Stimulated activated CD4-positive, alpha-beta T cell treated with anti-CD3 and anti-CD28 coated beads, Interleukin-1b, Interleukin-23, amount 100 ng/mL, for 4 hours (primary cell): ENCODE measurements around the gene TEF.
"Not testable (repeated sequence)": the region's sequence is repeated elsewhere in the genome, so short reads cannot be mapped to it uniquely, and the experiment has no call there.

ENCODE experiments used
- DNase-seq, 2 donors: peaks; one replicate each; pipeline ENCODE4 v3.0.0-alpha.2; 2020; ENCODE audit warnings: low read depth in 2 of 2

TEF gene

DNA sequence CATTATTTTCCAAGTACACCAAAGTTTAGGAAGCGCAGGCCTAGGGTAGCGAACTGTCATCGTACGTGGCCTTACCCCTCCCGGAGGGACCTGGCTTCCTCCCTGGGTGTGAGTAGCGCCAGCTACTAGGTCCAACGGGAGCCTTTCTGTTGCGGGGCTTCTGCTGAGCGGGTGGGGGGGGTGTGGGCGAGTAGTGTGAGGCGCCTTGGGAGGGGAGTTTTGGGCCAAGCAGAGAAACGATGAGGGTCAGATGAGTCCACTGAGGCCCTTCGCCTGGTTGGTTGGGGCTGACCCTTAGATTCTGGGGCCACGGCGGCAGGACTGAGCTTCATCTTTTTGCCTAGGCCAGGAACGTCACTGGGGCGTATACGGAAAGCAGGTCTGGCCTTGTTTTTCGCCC lies 868 bp downstream of the TEF start:
- no peak for DNase-seq

DNA sequence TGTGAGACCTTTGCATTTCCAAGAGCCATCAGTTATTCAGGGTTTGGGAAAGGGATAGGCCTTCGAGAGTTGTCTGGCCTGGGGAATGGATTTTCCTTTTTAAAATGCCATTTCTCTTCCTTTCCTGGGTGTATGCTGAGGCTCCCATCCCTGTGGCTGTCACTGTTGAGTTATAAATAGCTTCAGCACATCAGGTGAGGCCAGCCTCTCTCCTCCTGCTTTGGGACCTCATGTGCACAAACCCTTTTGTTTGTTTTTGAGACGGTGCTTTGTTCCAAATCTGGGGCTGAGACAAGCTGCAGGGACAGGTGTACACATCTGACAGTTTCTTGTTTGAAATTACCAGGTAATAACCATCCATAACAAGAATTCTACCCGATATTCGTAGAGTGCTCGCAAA lies 1.3 kb downstream of the TEF start:
- no peak for DNase-seq

DNA sequence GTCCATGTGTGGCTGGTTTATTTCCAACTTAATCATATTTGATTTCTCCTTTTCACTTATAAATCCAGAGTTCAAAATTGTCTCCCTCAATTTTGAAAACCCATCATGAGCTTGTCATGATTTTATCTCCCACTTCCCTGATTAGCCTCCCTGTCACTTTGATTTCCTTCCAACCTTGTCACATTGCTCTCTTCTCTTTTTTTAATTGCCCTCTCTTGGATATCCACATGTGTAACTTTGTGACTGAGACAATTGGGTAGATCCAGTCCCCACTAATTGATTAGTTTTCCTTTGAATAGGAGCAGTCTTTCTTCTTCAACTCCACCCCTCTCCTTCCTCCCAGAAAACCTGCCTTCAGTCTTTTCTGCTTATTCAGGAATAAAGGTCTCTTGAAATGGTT lies 2.4 kb downstream of the TEF start:
- DNase-seq = no peak

DNA sequence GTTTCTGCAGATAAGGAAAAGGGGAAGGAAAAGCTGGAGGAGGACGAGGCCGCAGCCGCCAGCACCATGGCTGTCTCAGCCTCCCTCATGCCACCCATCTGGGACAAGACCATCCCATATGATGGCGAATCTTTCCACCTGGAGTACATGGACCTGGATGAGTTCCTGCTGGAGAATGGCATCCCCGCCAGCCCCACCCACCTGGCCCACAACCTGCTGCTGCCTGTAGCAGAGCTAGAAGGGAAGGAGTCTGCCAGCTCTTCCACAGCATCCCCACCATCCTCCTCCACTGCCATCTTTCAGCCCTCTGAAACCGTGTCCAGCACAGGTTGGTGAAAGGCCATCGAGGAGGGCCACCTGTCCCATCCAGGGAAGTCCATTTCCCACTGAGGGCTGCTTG lies 5.6 kb downstream of the TEF start:
- DNase-seq = no peak

DNA sequence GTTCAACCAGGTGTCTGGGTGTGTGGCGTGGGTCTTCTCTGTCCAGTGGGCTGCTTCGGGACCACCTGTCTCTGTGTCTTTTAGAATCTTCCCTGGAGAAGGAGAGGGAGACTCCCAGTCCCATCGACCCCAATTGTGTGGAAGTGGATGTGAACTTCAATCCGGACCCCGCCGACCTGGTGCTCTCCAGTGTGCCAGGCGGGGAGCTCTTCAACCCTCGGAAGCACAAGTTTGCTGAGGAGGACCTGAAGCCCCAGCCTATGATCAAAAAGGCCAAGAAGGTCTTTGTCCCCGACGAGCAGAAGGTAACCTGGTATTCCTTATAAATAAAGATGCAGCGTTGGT lies 12.2 kb downstream of the TEF start:
- DNase-seq = no peak

DNA sequence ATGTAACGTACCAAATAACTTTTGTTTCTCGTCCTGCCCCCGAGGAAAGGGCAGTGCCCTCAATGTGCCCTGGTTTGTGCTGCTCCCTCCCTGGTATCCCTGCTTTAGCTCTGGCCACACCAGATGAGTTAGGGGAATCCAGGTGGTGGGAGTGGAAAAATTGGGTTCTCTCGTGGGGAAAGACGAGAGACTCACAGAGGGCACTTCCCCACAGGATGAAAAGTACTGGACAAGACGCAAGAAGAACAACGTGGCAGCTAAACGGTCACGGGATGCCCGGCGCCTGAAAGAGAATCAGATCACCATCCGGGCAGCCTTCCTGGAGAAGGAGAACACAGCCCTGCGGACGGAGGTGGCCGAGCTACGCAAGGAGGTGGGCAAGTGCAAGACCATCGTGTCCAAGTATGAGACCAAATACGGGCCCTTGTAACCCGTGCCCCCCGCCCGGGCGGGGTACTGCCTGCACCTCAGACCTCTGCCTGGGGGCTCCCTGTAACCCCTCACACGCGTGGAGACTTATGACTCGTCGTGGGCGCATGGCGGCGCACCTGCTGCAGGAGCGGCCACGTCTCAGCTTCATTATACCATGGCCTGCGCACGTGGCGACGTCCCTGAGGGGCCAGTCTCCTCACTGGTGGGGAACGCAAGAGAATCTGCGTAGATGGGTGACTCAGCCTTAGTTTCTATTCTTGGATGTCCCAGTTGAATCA lies 13.9 kb downstream of the TEF start:
- no peak for DNase-seq

DNA sequence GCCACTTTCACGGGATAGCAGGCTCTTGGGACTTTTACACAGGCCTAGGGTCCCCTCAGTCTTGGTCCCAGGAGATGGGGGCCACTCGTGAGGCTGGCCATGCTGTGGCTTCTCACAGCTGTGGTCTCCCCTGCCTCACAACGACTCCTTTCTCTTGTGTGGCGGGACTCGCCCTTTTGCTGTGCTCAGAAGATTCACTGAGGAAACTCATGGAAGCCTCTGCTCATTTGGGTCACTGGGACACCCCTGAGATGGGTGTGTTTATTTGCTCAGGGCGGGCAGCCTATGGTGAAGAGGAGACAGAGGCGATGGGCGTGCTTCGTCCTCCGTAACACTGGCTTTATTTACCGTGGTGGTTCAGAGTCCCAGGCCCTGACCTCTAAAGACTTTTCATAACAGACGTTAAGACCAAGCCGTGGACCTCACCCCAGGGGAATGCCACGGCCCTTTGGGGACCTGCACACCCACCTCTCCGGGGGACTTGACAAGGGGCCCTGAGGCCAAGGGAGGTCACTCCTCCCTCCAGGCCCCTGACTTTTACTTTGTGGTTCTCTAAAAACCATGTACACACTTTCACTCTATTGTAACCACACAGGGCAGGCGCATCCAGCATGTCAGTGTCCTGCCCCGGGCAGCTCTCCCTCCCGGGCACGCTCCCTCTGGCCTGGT lies 15.5 kb downstream of the TEF start:
- DNase-seq = no peak

DNA sequence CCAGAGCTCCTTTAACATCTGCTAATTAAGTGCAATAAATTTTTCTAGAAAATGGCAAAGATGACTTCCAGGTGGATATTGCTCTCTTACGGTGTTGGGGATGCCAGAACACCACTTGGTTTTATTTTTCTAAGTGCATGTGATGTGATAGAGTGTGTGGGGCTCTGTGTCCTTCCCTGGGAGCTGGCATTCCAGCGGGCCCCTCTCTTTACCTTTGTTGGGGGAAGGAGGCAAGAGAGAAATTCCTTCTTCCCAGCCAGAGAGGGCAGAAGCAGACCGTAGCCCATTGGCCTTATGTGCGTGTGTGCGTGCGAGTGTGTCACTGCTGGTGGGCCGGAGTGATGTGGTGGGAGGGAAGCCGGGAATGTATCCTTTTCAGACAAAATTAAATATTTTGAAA lies 17.2 kb downstream of the TEF start:
- no peak for DNase-seq

DNA sequence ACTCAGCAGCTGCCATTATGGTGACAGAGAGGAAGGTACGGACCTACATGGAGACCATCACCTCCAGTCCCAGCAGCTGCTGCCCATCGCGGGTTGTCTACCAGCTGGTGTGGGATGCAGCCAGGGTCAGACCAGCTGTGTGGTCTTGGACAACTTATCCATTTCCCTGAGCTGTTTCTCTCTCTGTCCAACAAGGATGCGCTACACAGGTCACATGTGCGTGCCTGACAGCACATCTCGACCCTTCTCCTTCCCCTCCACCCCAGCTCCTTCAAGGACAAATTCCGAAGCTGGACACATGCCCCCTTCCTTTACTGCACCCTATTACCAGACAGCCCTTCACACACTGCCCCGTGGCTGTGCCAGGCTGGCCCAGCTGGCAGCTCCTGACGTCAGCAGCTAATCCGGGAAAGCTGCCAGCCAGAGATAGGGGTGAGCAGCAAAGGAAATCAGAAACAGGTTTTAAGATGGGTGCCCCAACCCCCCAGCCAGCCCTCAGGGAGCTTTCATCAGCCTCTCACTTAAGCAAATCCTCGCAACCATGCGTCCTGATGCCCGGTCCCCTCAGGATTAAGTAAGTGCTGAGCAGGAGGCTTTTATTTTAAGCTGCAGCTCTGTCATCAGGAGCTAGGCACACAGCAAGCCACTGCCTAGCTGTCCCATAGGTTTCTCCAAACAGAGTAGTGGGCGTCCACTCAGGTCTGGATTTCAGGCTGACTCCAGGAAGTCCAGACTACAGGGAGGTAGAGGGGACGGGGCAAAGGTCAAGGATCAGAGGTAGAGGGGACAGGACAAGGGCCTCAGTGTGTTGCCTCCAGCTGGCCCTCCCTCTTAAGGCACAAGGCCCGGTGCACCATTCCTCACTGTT lies 20.3 kb downstream of the TEF start:
- DNase-seq = no peak

DNA sequence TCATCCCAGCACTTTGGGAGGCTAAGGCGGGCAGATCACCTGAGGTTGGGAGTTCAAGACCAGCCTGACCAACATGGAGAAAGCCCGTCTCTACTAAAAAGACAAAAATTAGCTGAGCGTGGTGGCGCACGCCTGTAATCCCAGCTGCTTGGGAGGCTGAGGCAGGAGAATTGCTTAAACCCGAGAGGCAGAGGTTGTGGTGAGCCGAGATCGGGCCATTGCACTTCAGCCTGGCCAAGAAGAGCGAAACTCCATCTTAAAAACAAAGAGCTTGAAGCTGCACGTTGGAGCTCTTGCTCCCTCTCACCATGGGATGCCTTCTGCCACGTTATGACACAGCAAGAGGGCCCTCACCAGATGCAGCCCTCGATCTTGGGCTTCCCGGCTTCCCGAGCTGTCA lies 21.1 kb downstream of the TEF start:
- not testable (repeated sequence) for DNase-seq

DNA sequence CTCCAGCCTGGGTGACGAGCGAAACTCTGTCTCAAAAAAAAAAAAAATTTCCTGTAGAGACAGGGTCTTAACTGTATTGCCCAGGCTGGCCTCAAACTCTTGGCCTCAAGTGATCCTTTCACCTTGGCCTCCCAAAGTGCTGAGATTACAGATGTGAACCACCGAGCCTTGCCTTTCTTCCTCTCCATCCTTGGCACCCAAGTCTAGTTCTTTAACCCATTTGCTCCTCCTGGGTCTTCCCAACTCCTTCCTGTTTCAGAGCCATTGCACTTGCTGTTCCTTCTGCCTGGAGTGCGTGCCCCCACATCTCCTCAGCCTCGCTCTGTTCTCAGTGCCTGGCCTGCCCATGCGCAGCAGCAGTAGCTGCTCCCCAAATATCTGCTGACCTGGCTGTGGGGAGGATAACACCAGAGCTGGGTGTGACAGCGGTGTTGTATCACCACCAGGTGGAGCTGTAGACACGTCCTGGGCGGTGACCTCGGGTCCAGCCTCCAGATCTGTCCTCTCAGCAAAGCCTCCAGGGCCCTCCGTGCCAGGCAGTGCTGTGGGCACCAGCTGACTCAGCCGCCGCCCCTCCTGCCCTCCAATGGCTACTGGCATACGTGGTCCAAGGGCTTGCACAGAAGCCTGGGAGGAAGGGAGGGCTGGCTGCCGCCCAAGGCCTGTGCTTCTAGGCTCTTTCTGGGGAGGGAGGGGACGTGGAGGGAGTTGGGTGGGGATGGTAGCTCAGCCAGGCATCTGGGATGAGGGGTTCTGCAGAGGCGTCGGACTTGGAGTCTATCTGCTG lies 22.0 kb downstream of the TEF start:
- peak; percentile 60 to 75 for DNase-seq

DNA sequence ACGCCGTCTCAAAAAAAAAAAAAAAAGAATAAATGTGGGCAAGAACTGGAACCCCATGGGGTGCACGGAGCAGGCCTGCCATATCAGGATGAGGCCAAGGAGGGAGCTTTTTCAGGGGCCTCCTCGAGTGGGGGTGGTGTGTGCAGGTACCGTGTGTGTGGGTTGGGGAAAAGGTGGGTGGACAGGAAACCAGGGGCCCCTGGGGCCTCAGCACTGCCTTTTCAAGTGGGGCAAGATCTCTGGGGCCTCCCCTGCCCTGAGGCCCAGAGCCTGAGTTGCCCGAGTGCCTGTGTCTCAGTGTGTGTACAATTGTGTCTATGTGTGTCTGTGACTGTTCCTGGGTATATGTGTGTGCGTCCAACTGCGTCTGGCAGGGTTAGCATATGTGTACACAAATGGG lies 23.8 kb downstream of the TEF start:
- DNase-seq = peak in 1 of 2 donors; percentile 23

DNA sequence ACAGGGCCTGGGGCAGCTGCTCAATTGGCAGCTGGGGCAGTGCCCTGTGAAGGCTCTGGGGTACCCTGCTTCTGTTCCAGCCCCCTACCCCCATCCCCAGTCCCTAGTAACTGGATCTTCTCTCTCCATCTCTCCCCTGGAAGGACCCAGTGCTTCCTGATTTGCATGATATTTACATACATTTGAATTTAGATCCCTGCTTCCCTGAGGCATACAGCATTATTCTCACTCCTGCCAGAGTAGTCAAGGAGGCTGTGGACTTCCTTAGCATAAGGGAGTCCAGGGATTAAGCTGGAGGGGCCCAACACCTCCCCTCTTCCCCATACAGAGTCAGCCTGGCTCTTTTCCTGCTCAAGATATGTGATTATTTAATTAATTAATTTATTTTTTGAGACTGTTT lies 24.7 kb downstream of the TEF start:
- no peak for DNase-seq

DNA sequence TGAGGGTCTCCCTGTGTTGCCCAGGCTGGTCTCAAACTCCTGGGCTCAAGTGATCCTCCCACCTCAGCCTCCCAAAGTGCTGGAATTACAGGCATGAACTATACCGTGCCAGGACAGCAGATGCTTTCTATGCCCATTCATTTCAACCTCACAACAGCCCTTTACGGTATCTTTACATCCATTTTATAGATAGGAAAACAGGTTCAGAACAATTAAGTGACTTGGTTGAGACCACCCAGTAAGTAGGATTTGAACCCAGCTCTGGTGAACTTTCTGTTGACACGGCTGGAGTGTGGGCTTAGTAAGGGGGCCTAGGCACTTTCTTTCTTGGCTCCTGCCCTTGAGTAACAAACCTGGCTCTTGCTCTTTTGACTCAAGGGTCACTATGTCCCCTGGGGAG lies 25.7 kb downstream of the TEF start:
- DNase-seq = no peak

DNA sequence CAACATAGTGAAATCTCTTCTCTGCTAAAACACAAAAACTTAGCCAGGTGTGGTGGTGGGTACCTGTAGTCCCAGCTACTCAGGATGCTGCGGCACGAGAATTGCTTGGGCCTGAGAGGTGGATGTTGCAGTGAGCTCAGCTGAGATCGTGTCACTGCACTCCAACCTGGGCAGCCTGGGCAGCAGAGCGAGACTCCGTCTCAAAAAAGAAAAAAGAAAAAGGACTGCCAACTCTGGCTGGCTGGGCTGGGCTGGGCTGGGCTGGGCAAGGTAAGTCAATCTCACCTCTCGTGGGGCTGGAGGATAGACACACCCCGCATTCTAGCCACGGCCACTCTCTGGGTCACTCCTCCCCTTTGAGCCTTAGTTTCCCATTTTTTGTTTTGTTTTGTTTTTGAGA lies 26.9 kb downstream of the TEF start:
- no peak for DNase-seq

DNA sequence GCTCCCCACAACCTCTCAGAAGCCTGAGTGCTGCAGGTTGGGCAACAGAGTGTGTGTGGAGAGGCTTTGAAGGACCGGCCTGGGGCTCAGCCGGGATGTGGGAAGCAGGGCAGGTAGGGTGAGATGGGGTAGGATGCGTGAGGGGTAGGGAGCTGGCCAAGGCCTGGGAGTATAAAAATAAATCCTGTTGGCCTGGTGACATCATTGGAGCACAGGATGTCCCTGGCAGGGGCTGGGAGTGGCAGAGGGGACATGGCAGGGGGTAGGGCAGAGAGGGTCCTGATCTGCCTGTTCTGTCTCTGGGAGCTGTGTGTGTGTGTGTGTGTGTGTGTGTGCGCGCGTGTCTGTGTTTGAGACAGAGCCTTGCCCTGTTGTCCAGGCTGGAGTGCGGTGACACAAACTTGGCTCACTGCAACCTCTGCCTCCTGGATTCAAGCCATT lies 28.6 kb downstream of the TEF start:
- DNase-seq = no peak

DNA sequence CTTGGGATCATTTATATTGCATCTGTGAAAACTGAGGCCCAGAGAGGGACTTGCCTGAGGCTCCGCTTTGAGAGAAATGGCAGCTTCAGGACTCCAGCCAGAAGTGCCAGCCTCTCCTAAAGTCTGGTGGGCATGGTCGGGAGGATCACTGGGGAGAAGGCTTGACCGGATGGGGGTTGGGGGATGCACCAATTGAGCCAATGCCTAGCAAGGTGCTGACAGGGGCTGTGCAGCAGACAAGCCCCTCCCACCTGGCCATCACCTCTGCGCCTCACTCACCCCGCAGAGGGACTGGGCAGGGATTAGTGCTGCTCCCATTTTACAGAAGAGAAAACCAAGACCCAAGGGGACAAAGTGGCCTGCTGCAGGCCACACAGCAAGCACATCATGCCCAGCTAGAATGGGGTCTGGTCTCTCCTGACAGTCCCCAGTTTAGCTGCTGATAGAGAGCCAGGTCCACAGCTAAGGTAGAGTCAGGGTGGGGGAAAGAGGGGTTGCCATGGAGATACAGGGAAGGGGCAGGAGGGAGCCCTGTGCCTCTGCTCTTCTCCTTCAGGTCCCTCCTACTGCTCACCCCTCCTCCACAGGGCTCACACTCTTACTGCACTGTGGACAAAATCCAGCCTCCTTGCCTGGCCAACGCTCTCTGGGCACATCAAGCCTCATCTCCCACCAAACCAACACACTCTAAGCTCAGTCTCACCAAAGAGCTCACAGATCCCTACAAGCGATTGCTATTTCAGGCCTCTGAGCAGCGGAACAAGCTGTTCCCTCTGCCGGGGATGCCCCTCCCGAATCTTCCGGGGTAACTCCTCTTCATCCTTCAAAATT lies 29.5 kb downstream of the TEF start:
- DNase-seq = no peak

DNA sequence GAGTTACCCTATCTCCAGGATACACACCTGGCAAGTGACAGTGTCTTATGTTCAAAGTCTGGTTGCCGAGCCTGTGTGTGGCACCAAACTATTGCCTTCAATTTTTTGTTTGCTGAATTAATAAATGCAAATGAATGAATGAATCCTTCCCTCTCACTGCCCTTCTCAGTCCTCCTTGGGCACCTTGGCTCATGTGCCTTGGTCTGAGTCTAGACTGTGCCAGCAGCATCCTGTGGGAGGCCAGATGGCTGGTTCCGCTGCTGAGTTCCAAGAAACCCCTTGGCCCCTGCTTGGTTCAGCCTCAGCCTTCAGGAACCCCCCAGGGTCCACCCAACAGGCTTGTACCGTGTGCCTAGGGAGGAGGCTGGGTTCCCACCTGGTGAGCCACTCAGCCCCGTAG lies 33.8 kb downstream of the TEF start:
- DNase-seq = no peak

DNA sequence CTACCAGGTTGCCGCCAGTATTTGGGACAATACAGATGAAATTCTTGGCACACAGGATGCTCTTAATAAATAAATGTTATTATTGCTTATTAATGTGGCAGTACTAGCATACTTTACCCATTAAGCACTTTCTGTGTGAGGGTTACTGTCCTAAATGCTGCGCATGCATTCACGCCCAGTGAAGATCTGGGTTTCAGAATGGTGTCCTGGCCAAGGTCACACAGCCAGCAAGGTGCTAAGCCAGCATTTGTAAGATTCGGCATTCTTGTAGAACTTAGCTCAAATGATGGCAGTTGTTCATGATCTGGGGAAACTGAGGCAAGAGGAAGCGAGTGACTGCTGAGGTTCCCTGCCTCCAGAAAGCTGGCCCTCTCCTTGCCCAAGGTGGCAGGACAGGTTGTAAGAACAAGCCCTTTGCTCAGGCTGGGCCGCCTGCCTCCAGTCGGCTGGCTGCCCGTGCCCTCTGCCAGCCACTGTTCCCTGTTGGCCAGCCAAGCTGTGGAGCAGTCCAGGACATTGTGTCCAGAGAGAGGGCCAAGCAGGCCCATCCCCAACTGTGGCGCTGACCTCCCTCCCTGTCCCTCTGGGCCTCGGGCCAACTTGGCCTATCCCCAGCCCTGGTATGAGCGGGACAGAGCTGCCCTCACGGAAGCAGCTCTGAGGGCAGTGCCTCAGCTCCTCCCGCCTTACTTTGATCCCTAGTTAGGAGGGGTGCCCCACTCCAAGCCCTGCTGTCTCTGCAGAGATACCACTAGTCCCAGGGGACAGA lies 36.1 kb downstream of the TEF start:
- no peak for DNase-seq

DNA sequence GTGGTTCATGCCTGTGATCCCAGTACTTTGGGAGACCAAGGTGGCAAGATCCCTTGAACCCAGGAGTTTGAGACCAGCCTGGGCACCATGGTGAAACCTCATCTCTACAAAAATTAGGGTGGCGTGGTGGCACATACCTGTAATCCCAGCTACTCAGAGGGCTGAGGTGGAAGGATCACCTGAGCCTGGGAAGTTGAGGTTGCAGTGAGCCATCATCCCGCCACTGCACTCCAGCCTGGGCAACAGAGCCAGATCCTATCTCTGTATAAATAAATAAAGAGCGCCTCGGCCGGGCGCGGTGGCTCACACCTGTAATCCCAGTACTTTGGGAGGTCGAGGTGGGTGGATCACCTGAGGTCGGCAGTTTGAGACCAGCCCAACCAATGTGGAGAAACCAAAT lies 37.0 kb downstream of the TEF start:
- DNase-seq = no peak
